Erythroblast (primary cell): Measurements from ENCODE around the gene HNRNPUL1.

Source experiments
- DNase-seq, 2 experiments: peaks; one replicate each; lab custom pipeline; 2025; lab: John Stamatoyannopoulos, UW
- GATA1 ChIP-seq: IDR thresholded peaks from 2 replicates; pipeline ENCODE4 v1.6.1; 2011; ENCODE audit warnings: low read depth, mild to moderate bottlenecking, control low read depth, low read length, moderate library complexity
- POLR2A ChIP-seq: IDR thresholded peaks from 2 replicates; pipeline ENCODE4 v1.6.1; 2011; ENCODE audit warnings: mild to moderate bottlenecking, low read length

The HNRNPUL1 gene

DNA sequence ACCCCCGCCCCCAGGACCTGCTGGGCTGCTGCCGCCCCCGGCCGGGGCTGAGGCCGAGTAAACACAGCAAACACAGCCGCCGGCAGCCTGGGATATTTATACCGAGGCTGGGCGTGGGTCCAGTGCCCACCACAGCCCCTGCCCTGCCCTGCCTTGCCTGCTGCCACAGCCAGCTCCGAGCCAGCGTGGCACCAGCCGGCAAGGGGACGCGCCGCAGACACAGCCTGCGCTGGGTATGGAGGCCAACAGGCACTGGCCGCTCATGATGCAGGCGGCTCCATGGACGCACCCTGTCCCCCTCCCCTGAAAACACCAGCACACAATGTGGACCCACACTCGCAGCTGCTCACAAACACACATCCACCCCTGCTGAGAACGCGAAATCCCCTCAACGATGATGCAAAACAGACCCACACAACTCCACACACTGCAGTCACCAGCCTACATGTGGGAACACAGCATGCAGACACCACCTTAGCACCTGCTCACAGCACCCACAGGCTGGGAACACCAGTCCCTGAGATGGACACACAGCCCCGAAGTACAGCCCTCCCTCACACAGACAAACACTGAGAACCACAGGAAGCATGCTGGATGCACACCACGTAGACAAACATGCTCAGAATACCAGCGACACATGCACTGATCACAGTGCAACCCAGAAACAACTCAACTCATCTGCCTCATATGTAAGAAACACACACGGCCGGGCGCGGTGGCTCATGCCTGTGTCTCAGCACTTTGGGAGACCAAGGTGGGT, 62.0 kb downstream of the HNRNPUL1 start:
- peak in 1 of 2 experiments; percentile 21 for DNase-seq
- TF ChIP-seq GATA1 (no peak), POLR2A (peak; percentile 25)

DNA sequence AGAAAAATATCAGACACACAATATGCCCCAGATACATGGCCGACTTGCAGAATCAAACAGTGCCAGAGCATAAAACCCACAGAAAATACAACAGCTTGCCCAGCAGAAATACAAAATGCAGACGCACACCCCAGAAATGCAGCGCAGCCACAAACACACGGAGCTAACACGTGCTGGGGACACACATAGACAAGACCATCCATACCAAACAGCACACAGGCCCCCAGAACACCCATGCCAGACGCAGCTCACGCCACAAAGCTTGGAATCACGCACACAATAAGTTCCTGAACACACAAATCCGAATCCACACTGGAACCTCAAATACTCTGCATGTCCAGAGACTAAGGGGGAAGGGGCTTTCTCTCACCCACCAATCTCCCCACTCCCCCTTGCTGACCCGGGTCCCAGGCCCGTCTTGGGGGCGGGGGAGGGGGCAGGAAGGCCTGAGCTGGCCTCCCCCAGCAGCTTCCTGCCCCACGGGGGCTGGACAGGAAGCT, 63.0 kb downstream of the HNRNPUL1 start:
- TF ChIP-seq POLR2A (peak; percentile 5), GATA1 (no peak)

DNA sequence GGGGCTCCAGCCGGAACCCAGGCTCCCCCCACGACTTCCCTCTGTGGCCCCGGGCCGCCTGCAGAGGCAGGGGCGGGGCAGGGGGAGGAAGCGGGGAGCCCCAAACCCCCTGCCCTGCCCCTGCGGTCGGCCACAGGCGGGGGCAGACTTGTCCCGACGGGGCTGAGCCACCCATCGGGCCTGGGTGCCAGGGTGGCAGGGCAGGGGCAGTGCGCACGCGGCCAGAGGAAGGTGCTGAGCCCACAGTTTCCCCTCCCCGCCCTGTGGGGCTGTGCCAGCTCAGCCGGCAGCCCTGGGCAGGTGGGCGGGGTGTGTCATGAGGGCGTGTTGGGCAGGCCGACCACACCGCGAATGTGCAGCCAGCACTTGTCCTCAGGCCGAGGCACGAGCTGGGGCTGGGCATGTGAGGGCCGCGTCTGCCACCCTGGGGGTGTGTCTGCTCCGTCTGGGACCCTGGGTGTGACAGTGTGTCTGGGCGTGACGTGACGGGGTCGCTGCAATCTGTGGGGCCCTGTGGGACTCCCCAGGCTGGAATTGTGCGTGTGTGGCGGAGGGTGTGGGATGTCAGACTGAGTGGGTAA, 63.5 kb downstream of the HNRNPUL1 start:
- DNase-seq, result peak; percentile 42 to 46
- TF ChIP-seq POLR2A, result peak; percentile 30
- TF ChIP-seq GATA1, result no peak

More for the DNA sequence above, 63.0 kb downstream of the HNRNPUL1 start:
- DNase-seq, result peak in 1 of 2 experiments; percentile 26

DNA sequence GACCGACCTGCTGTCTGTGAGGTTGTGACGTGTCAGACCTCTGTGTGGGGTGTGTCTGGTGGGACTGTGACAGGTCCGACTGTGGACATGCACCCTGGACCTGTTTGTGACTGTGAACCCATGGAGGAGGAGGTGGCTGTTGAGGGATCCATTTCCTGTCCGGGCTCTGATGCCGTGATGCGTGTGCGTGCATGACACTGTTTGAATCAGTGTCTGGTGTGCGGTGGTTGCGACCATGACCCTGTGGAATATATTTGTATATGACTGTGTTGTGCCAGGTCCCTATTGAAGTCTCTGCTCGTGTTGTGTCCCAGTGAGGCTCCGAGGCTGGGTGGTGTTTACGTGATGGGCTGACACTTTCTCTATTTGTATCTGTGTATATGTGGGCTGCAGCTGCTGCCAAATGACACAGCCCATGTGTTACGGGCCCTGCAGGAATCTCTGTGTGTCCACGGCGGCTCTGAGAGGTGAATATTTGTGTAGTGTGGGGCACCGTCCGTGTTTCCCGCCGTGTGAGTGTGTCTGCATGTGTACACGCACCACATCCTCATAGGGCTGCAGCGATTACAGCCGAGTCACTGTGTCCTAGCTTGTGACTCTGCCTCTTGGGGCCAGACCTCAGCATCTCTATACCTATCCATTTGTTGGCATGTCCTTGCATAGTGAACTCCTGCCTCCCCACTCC, 64.1 kb downstream of the HNRNPUL1 start:
- TF ChIP-seq GATA1 (no peak), POLR2A (peak; percentile 2)
- DNase-seq, result peak; percentile 31 to 42

DNA sequence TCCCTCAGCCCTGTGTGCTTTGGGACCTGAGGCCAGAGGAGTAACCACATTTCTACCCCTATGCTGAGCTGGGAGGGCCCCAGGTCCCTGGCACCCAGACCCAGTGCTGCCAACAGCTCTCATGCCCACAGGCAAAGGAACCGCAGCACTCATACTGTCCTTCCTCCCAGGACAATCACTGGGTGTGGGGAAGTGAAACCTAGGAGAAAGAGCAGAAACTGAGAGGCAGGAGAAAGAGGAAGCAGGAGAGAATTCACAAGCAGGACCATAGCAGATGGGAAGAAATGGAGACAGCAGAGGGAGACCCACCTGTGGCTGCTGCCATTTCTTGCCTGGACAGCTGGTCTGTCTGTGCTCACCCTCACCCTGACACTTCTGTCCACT, 64.7 kb downstream of the HNRNPUL1 start:
- DNase-seq, result no peak
- TF ChIP-seq GATA1, result no peak
- peak; percentile 1 for TF ChIP-seq POLR2A

DNA sequence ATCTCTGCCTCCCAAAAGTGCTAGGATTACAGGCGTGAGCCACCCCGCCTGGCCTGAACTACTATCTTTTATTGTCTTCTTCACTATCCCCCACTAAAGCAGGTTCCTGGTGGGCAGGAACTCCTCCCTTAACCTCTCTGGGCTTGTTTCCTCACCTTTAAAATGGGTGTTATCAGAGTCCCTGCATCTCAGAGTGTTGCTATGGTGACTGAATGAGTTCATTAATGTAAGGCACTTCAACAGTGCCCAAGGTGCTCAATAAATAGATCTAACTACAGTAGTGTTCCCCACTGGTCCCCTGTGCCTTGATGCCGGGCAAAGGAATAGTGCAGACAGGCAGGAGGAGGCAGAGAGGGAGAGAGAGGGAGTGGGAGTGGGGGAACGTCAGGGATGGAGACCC, 66.3 kb downstream of the HNRNPUL1 start:
- DNase-seq, result no peak
- TF ChIP-seq GATA1, result no peak
- no peak for TF ChIP-seq POLR2A

DNA sequence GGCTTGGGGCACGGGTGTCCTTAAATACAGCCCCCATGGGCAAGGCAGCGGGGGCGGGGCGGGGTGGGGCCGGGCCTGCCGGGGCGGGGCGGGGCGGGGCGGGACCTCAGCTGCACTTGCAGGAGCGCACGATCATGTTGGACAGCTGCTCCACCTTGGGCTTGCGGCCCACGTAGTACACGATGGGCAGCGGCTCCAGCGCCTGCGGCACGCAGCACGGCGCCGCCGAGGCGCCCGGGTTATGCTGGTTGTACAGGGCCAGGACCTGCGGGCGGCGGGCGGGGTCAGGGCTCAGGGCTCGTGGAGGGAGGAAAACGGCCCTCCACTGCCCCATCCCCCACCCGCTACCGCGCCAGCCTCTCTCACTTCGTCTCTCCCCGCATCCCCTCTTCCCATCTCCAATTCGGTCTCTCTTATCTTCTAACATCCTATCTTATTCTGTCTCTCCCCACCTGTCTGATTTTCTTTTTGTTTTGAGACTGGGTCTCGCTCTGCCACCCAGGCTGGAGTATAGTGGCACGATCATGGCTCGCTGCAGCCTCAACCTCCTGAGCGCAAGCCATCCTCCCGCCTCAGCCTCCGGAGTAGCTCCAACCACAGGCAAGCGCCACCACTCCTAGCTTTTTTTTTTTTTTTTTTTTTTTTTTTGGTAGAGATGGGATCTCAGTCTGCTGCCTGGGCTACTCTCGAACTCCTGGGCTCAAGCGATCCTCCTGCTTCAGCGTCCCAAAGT, 66.9 kb downstream of the HNRNPUL1 start:
- no peak for TF ChIP-seq GATA1
- no peak for TF ChIP-seq POLR2A
- DNase-seq, result no peak

DNA sequence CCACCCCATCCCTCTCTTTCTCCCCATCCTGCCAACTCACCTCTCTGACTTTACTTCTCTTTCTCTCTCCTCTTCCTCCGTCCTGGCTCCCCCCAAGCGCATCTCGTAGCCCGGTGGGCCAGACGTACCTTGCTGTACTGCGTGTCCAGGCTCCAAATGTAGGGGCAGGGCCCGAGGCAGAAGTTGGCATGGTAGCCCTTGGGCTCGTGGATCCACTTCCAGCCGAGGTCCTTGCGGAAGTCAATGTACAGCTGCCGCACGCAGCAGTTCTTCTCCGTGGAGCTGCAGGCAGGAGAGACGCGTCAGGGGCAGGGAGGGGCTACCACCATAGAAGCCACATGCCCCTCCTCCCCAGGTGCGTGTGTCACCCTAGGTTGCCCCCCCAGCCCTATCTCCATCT, 67.8 kb downstream of the HNRNPUL1 start:
- DNase-seq, result no peak
- TF ChIP-seq POLR2A, result no peak
- TF ChIP-seq GATA1, result no peak

DNA sequence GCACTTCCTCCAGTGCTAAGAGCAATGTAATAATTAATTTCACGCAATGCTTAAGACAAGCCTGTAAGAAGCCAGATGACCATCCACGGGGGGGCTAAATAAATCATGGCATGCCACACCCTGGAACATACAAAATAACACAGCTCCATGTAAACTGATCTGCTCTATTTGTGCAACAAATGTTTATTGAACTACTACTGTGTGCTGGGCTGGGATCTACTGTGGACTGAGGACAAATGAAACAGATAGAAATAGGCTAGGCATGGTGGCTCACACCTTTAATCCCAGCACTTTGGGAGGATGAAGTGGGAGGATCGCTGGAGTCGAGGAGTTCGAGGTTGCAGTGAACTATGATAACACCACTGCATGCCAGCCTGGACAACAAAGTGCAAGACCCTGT, 68.3 kb downstream of the HNRNPUL1 start:
- TF ChIP-seq GATA1 (no peak), POLR2A (no peak)
- DNase-seq, result no peak

DNA sequence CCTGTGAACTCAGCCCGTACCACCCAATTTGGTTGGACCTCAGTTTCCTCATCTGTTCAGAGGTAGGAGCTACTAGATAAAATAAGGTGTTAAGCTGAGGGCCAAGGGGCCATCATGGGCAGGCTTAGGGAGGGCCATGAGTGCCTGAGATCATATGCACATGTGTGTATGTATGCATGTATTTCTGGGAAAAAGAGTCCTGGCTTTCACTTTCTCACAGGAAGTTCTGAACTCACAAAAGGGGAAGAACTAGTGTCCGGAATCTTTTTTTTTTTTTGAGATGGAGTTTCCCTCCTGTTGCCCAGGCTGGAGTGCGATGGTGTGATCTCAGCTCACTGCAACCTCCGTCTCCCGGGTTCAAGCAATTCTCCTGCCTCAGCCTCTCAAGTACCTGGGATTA, 70.6 kb downstream of the HNRNPUL1 start:
- DNase-seq, result no peak
- TF ChIP-seq GATA1 (no peak), POLR2A (no peak)

DNA sequence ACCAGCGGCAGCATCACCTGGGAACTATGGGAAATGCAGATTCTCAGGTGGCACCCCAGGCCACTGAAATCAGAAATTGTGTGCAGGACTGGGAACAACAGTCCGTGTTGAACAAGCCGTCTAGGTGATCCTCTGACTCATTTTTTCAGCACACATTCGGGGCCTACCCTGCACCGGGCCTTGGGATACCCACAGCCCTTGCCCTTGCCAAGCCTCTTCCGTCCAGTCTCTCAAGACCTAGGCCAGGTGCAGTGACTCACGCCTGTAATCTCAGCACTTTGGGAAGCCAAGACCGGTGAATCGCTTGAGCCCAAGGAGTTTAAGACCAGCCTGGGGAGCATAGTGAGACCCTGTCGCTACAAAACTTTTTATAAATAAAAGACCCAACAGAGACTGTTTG, 71.3 kb downstream of the HNRNPUL1 start:
- TF ChIP-seq POLR2A (no peak), GATA1 (no peak)
- no peak for DNase-seq

DNA sequence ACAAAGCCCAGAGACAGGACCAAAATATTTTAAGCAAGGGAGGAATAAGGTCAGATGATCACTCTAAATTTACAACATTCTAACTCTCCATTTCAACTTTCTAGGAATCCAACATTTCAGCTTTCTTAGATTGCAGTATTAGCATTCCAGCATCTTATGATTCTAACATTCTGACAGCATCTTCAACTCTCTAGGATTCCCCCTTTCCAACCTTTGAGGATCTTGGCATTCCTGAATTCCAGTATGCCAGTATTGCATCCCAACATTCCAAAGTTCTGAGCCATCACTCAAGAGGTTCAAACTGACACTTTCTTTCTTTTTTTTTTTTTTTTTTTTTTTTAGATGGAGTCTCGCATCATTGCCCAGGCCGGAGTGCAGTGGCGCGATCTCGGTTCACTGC, 75.8 kb downstream of the HNRNPUL1 start:
- no peak for DNase-seq
- TF ChIP-seq GATA1 (no peak), POLR2A (no peak)

DNA sequence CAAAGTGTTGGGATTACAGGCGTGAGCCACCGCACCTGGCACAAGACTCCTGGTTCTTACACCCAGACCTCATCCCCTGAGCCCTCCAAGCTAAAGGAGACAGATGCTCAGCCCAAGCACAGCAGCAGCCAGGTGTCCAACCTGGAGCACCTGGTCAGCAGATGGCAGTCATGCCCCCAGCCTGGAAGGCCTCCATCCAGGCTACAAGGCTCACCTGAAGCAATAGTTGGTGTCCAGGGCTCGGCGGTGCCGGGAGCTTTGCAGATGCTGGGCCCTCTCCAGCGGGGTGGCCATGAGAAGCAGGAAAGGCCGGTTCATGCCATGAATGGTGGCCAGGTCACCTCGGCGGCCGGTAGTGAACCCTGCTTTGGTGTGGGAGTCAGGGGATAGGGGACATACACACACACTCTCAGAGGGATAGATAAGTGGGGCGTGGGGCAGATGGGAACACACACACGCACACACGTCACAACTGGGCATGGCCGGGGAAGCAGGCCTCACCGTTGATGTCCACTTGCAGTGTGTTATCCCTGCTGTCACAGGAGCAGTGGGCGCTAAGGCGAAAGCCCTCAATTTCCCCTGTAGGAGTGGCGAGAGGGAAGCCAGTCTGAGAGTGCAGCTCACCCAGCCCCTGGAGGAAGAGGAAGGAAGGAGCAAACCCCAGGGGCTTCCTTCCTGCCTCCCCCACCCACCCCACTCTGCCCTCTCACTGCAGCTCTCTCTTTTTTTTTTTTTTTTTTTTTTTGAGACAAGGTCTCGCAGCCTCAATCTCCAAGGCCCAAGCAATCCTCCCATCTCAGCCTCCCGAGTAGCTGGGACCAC, 77.7 kb downstream of the HNRNPUL1 start:
- TF ChIP-seq POLR2A (no peak), GATA1 (no peak)
- no peak for DNase-seq
